WTC11 (cell line): Measurements from ENCODE around the gene TBC1D10B. TPM values are rescaled to one million over a fixed set of nuclear protein-coding genes. Genes with fewer than 3 reads are reported as not detected.

Experiments used
- ATAC-seq: fragments of 200-7000 bp; cut with Tn5 transposase; 2 replicates; pipeline ENCODE4 v1.10.0; 2021; ENCODE audit warnings: mild to moderate bottlenecking, moderate library complexity
- CTCF ChIA-PET: fragments of 300-600 bp; sonication (Branson Sonifier 250); formaldehyde crosslinking; loops from one replicate; lab custom pipeline; 2021; ENCODE audit warnings: antibody characterized with exemption; lab: Charles Lee
- POLR2A ChIA-PET: fragments of 350-600 bp; sonication (Branson Sonifier 250); formaldehyde crosslinking; loops from one replicate; lab custom pipeline; 2021; ENCODE audit warnings: antibody characterized with exemption; lab: Charles Lee
- DNase-seq: peaks from one replicate; pipeline ENCODE4 v3.0.0; 2021; ENCODE audit warnings: low spot score
- H3K27ac Mint-ChIP-seq: 2 replicates; pipeline ENCODE4 v1.8.0; 2021; ENCODE audit warnings: mixed read lengths
- H3K27me3 Mint-ChIP-seq: 2 replicates; pipeline ENCODE4 v1.8.0; 2021; ENCODE audit warnings: low read depth, mild to moderate bottlenecking, moderate library complexity, mixed read lengths
- H3K36me3 Mint-ChIP-seq: 2 replicates; pipeline ENCODE4 v1.8.0; 2021; ENCODE audit warnings: mixed read lengths
- H3K4me1 Mint-ChIP-seq: 2 replicates; pipeline ENCODE4 v1.8.0; 2022; ENCODE audit warnings: mixed read lengths
- H3K4me3 Mint-ChIP-seq: 2 replicates; pipeline ENCODE4 v1.8.0; 2021; ENCODE audit warnings: mild to moderate bottlenecking, moderate library complexity, mixed read lengths
- H3K9me3 Mint-ChIP-seq: 2 replicates; pipeline ENCODE4 v1.8.0; 2021; ENCODE audit warnings: mixed read lengths
- ATF3 ChIP-seq: sonication (generic); formaldehyde crosslinking; conservative IDR thresholded peaks from 2 replicates; pipeline ENCODE4 v1.8.1; 2022; ENCODE audit warnings: mild to moderate bottlenecking, missing genetic modification reagents
- CREB1 ChIP-seq: sonication (generic); formaldehyde crosslinking; IDR thresholded peaks from 2 replicates; pipeline ENCODE4 v1.8.0; 2023; ENCODE audit warnings: mild to moderate bottlenecking, missing genetic modification reagents
- IRF1 ChIP-seq: sonication (generic); formaldehyde crosslinking; IDR thresholded peaks from 2 replicates; pipeline ENCODE4 v1.8.0; 2023; ENCODE audit warnings: missing genetic modification reagents
- NR2C2 ChIP-seq: sonication (generic); formaldehyde crosslinking; IDR thresholded peaks from 2 replicates; pipeline ENCODE4 v1.8.0; 2022; ENCODE audit warnings: mild to moderate bottlenecking, missing genetic modification reagents
- SMAD3 ChIP-seq: sonication (generic); formaldehyde crosslinking; IDR thresholded peaks from 2 replicates; pipeline ENCODE4 v1.8.0; 2022; ENCODE audit warnings: missing genetic modification reagents, mild to moderate bottlenecking, borderline replicate concordance
- SP1 ChIP-seq: sonication (generic); formaldehyde crosslinking; conservative IDR thresholded peaks from 2 replicates; pipeline ENCODE4 v1.8.1; 2022; ENCODE audit warnings: missing genetic modification reagents
- ZNF396 ChIP-seq: fragments of 250-450 bp; sonication (Bioruptor Pico); IDR thresholded peaks from 2 replicates; pipeline ENCODE4 v1.8.0; 2021; ENCODE audit warnings: mild to moderate bottlenecking, moderate library complexity, borderline replicate concordance
- ZNF532 ChIP-seq: fragments of 250-450 bp; sonication (Bioruptor Pico); IDR thresholded peaks from 2 replicates; pipeline ENCODE4 v1.9.0; 2021; ENCODE audit warnings: mild to moderate bottlenecking, borderline replicate concordance
- ZNF671 ChIP-seq: fragments of 250-450 bp; sonication (Bioruptor Pico); IDR thresholded peaks from 2 replicates; pipeline ENCODE4 v1.8.0; 2021; ENCODE audit warnings: mild to moderate bottlenecking
- total RNA-seq: library from RNA; stranded (reverse); gene quantifications from 3 replicates; pipeline ENCODE4 v1.2.3, GENCODE V29; 2021
- TF ChIP-seq, protein P1 (sequence below): sonication (generic); formaldehyde crosslinking; IDR thresholded peaks from 2 replicates; pipeline ENCODE4 v1.8.1; 2022; ENCODE audit warnings: low read depth, mild to moderate bottlenecking, moderate library complexity, missing genetic modification reagents, borderline replicate concordance
- TF ChIP-seq, protein P2 (sequence below): sonication (generic); formaldehyde crosslinking; conservative IDR thresholded peaks from 2 replicates; pipeline ENCODE4 v1.8.1; 2023; ENCODE audit warnings: mild to moderate bottlenecking, low read depth, missing genetic modification reagents, moderate library complexity
- TF ChIP-seq, protein P3 (sequence below): sonication (generic); formaldehyde crosslinking; IDR thresholded peaks from 2 replicates; pipeline ENCODE4 v1.8.0; 2022; ENCODE audit warnings: mild to moderate bottlenecking, missing genetic modification reagents
- TF ChIP-seq, protein P4 (sequence below): fragments of 250-450 bp; sonication (Bioruptor Pico); IDR thresholded peaks from 2 replicates; pipeline ENCODE4 v2.1.2; 2022; ENCODE audit warnings: mild to moderate bottlenecking, moderate library complexity
- TF ChIP-seq, protein P5 (sequence below): fragments of 250-450 bp; sonication (Bioruptor Pico); IDR thresholded peaks from 2 replicates; pipeline ENCODE4 v1.8.0; 2021; ENCODE audit warnings: mild to moderate bottlenecking
- TF ChIP-seq, protein P6 (sequence below): fragments of 200-600 bp; IDR thresholded peaks from 2 replicates; pipeline ENCODE4 v1.8.0; 2022; ENCODE audit warnings: antibody characterized with exemption

The TBC1D10B gene
- total RNA-seq, 1 experiment from 2014 or later: 40.5 TPM

GRCh38 chr16:30417529-30418349 lies 47.4 kb upstream of the TBC1D10B start:
- ATAC-seq: peak; percentile 88
- Mint-ChIP-seq H3K9me3 (no peaks in the 10 kb centered on the region), H3K4me1 (peaks cover 9% of the 10 kb centered on the region), H3K27ac (no peak overlapping the region), H3K27me3 (no peaks in the 10 kb centered on the region), H3K4me3 (peak overlapping the region; percentile 54), H3K36me3 (peaks cover 34% of the 10 kb centered on the region)
- DNase-seq: peak; percentile 88
- CTCF ChIA-PET: interaction anchor here (0.5 to 5.7 kb wide), 27 partner anchors 9 to 326 kb away, joined by 3 to 73 read pairs (median 5); partner anchors contain the start of genes DCTPP1, FBRS, GDPD3 and PRR14
- POLR2A ChIA-PET: interaction anchor here (0.6 to 1.5 kb wide), 18 partner anchors 8 to 352 kb away, joined by 3 to 15 read pairs (median 4); partner anchors contain the start of genes ALDOA, DCTPP1, ZNF48 and ZNF688
- TF ChIP-seq CREB1 (CRISPR knock-in tag) (no peak), SP1 (CRISPR knock-in tag) (peak; percentile 89), ZNF396 (CRISPR knock-in tag) (no peak), NR2C2 (CRISPR knock-in tag) (peak; percentile 49), ZNF671 (CRISPR knock-in tag) (no peak), ATF3 (0 out of 2 replicates have a peak, but pooled peaks have one; percentile 56), SMAD3 (no peak; the same call in 1 of the 2 replicates), IRF1 (CRISPR knock-in tag) (peak; percentile 61), ZNF532 (CRISPR knock-in tag) (no peak)
- TF ChIP-seq, protein P1, sequence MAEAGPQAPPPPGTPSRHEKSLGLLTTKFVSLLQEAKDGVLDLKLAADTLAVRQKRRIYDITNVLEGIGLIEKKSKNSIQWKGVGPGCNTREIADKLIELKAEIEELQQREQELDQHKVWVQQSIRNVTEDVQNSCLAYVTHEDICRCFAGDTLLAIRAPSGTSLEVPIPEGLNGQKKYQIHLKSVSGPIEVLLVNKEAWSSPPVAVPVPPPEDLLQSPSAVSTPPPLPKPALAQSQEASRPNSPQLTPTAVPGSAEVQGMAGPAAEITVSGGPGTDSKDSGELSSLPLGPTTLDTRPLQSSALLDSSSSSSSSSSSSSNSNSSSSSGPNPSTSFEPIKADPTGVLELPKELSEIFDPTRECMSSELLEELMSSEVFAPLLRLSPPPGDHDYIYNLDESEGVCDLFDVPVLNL (CRISPR knock-in tag): peak; percentile 75; the same call in 1 of the 2 replicates
- TF ChIP-seq, protein P2, sequence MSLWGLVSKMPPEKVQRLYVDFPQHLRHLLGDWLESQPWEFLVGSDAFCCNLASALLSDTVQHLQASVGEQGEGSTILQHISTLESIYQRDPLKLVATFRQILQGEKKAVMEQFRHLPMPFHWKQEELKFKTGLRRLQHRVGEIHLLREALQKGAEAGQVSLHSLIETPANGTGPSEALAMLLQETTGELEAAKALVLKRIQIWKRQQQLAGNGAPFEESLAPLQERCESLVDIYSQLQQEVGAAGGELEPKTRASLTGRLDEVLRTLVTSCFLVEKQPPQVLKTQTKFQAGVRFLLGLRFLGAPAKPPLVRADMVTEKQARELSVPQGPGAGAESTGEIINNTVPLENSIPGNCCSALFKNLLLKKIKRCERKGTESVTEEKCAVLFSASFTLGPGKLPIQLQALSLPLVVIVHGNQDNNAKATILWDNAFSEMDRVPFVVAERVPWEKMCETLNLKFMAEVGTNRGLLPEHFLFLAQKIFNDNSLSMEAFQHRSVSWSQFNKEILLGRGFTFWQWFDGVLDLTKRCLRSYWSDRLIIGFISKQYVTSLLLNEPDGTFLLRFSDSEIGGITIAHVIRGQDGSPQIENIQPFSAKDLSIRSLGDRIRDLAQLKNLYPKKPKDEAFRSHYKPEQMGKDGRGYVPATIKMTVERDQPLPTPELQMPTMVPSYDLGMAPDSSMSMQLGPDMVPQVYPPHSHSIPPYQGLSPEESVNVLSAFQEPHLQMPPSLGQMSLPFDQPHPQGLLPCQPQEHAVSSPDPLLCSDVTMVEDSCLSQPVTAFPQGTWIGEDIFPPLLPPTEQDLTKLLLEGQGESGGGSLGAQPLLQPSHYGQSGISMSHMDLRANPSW (CRISPR knock-in tag): no peak
- TF ChIP-seq, protein P3, sequence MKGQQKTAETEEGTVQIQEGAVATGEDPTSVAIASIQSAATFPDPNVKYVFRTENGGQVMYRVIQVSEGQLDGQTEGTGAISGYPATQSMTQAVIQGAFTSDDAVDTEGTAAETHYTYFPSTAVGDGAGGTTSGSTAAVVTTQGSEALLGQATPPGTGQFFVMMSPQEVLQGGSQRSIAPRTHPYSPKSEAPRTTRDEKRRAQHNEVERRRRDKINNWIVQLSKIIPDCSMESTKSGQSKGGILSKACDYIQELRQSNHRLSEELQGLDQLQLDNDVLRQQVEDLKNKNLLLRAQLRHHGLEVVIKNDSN (CRISPR knock-in tag): peak; percentile 74
- TF ChIP-seq, protein P4, sequence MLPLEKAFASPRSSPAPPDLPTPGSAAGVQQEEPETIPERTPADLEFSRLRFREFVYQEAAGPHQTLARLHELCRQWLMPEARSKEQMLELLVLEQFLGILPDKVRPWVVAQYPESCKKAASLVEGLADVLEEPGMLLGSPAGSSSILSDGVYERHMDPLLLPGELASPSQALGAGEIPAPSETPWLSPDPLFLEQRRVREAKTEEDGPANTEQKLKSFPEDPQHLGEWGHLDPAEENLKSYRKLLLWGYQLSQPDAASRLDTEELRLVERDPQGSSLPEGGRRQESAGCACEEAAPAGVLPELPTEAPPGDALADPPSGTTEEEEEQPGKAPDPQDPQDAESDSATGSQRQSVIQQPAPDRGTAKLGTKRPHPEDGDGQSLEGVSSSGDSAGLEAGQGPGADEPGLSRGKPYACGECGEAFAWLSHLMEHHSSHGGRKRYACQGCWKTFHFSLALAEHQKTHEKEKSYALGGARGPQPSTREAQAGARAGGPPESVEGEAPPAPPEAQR (CRISPR knock-in tag): no peak
- TF ChIP-seq, protein P5, sequence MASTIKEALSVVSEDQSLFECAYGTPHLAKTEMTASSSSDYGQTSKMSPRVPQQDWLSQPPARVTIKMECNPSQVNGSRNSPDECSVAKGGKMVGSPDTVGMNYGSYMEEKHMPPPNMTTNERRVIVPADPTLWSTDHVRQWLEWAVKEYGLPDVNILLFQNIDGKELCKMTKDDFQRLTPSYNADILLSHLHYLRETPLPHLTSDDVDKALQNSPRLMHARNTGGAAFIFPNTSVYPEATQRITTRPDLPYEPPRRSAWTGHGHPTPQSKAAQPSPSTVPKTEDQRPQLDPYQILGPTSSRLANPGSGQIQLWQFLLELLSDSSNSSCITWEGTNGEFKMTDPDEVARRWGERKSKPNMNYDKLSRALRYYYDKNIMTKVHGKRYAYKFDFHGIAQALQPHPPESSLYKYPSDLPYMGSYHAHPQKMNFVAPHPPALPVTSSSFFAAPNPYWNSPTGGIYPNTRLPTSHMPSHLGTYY (CRISPR knock-in tag): no peak
- TF ChIP-seq, protein P6, sequence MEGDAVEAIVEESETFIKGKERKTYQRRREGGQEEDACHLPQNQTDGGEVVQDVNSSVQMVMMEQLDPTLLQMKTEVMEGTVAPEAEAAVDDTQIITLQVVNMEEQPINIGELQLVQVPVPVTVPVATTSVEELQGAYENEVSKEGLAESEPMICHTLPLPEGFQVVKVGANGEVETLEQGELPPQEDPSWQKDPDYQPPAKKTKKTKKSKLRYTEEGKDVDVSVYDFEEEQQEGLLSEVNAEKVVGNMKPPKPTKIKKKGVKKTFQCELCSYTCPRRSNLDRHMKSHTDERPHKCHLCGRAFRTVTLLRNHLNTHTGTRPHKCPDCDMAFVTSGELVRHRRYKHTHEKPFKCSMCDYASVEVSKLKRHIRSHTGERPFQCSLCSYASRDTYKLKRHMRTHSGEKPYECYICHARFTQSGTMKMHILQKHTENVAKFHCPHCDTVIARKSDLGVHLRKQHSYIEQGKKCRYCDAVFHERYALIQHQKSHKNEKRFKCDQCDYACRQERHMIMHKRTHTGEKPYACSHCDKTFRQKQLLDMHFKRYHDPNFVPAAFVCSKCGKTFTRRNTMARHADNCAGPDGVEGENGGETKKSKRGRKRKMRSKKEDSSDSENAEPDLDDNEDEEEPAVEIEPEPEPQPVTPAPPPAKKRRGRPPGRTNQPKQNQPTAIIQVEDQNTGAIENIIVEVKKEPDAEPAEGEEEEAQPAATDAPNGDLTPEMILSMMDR: no peak
